Stimulated activated CD8-positive, alpha-beta memory T cell treated with anti-CD3 and anti-CD28 coated beads, Interleukin-15, amount 100 ng/mL, for 1 hour (primary cell): ENCODE measurements around the gene INCENP.

Source experiments
- DNase-seq: peaks from one replicate; pipeline ENCODE4 v3.0.0-alpha.2; 2020; ENCODE audit warnings: low read depth

INCENP gene

DNA sequence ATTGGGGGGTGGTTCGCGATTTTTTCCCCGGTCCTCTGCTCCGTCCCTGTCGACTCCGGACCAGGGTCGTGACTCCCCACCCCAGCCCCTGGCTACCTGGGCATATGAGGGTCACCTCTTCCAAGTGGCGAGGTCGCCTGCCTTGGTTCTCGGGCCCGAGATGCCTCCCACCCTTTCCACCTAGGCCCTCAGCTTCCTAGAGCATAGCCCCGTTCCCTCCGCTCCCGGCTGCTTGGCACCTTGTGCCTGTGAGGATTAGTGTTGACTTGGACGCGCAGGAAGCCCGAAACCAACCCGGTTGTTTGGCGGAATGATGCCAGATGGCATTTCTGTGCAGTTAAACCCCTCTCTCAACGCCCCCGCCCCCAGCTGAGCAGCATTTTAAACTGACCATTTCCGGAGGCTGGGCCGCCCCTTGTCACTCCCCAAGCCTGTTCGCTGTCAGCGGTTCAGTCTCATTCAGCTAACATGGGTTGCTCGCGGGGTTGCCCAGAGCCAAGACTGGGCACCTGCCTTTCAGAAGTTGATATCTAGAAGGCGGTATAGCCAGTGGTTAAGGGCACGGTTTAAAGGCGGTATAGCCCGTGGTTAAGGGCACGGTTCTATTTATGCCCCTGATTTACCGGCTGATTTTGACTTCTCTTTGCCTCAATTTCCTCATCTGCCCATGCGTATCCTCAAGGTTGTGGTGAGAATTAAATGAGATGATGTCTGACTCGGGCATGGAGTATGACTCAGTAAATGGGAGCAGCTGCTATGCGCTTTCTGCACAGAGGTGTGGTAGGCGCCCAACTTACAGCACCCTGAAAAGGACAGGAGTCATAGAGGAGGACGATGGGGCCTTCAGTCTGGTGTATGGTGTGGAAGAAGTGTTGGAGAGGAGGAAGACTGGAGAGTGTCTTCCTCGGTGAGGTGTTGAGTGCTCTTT, 639 bp downstream of the INCENP start:
- no peak for DNase-seq

DNA sequence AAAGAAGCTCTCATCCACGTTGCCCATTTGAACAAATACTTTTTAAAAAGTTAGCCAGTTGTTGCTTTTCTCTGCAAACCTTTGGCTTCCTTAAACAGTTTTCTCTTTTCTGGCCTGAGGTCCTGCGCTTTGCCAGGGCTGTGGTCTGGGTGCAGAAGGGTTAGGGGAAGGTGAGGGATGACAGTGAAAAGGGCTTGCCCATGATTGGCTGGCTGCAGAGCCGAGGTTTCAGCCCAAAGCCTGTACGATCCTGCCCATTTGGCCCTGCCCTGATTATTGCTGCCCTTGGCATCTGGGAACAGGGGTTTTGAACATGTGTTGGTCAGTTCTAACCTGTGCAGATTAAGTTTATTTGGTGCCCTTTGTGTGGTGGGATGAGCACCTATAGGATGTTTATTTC, 1.5 kb downstream of the INCENP start:
- no peak for DNase-seq

GRCh38 chr11:62125881-62126280, 2.1 kb downstream of the INCENP start:
- no peak for DNase-seq

GRCh38 chr11:62127426-62127825, 3.6 kb downstream of the INCENP start:
- DNase-seq: no peak

GRCh38 chr11:62127941-62128770, 4.3 kb downstream of the INCENP start:
- DNase-seq: no peak

DNA sequence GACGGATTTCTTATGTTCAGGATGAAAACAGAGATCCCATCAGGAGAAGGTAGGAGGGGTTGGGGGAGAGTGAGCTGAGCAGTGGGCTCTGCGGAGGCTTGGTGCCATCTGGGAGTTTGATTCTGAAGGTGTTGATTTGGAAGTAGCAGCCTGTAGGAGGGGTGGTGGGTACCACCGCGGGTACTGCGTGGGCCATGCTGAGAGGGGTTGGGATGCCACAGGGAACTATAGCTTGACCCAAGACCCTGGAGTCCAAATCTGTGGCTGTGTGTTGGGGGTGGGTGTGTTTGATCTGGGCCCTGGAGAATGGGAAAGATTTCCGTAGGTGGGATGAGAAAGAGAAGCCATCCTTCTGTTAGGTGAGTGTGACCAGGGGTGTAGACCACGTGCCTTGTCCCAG, 5.0 kb downstream of the INCENP start:
- no peak for DNase-seq

GRCh38 chr11:62129590-62130282, 5.9 kb downstream of the INCENP start:
- no peak for DNase-seq

DNA sequence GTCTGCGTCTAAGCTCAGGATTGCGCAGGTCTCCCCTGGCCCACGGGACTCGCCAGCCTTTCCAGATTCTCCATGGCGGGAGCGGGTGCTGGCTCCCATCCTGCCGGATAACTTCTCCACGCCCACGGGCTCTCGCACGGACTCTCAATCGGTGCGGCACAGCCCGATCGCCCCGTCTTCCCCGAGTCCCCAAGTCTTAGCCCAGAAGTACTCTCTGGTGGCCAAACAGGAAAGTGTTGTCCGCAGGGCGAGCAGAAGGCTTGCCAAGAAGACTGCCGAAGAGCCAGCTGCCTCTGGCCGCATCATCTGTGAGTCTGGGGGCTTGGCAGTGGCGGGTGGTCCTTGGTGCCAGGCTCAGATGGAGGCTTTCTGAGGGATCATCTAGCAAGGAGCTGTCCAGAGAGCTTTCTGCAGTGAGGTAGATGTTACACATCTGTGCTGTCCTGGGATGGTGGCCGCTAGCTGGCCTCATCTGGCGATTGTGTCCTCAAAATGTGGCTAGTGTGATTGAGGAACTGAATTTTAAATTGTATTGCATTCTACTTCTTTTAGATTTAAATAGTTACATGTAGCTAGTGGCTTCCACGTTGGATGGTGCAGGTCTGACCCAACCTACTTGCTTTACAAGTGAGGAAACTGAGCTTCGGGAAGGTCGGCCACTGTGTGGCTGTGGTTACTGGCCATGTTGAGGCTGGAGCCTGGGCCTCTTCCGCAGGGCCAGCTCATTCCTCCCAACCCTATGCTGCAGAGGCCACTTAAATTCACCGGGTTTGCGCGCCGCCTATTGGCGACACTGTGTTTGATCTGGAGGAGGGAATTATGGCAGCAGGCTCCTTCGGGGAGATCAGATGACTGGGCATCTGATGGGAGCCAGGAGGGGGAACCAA, 6.7 kb downstream of the INCENP start:
- DNase-seq: no peak

DNA sequence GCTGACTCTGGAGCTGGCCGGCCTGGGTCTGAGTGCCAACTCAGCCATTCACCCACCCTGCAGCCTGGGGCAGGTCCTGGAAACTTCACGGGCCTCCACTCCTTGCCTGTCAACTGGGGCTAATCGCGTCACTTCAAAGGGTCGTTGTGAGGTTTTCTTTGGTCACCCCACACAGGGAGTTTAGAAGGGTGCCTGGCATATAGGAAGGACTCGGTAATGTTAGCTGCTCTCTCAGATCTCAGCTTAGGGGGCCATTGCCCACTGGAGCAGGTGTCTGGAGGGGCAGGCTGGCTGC, 7.3 kb downstream of the INCENP start:
- no peak for DNase-seq

DNA sequence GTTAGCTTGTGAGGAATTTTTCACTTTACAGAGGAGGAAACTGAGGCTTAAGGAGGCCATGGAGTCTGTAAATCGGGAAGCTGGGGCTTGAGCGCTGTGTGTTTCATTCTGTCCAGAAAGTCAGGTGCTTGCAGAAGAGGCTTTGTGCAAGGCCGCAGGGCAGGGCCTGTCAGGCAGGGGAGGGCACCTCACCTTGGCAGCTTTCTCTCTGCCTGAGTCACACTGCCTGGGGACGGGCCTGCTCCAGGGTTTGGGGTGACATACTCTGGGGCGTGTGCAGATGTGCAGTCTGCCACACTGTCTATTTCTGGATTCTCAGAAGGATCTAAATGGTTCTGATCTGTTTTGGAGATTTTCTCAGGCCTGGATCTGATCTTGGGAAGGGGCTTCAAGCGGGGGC, 8.4 kb downstream of the INCENP start:
- DNase-seq: no peak

DNA sequence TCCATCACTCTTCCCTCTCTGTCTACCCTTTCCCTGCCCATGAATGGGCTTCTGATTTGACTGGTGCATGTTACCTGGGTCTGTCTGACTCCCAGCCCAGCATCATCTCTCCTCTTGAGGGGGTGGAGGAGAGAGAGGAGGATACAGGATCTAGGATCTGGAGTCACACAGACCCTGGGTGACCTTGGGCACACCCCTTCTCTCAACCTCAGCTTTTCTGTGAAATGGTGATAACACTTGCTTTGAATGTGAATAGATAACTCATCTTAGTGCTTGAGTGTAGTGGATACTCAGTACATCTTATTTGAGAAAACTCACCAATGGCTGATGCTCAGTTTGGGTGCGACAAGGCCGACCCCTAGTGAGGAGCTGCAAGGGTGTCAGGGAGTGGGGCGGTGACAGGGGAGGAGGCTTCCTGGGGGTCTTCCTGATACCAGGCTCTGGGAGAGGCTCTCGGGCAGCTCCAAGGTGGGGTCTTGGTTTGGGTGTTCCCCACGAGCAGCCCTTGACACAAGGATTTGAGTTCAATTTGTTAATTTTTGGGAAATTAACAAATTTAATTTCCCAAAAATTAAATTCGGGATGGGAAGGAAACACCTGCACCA, 9.0 kb downstream of the INCENP start:
- no peak for DNase-seq

GRCh38 chr11:62133328-62134065, 9.7 kb downstream of the INCENP start:
- no peak for DNase-seq

DNA sequence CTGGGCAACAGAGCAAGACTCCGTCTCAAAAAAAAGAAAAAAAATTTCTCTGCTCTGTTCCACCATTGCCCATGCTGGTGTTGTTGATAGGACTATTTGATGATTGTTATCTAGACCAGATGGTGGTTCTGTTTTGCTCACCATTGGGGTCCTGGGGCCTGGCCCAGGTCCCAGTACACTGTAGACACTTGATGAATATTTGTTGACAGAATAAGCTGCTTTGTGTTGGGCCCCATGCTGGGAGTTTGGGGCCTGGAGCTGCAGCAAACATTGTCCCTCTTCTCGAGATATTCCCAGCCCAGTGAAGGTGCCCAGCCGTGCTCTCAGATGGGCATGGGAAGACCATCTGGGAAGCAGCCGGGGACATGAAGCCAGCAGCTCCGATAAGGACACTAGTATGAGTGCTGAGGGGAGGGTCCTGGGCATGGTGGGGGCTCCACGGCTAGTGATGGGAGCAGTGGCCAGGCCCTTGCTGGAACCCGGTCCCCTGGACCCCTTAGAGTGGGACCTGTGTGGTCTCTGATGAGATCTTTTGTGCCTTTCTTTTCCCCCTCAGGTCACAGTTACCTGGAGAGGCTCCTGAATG, 13.6 kb downstream of the INCENP start:
- DNase-seq: no peak

- no peak for DNase-seq
These were observed 14.2 kb downstream of the INCENP start for GRCh38 chr11:62137881-62138629.

DNA sequence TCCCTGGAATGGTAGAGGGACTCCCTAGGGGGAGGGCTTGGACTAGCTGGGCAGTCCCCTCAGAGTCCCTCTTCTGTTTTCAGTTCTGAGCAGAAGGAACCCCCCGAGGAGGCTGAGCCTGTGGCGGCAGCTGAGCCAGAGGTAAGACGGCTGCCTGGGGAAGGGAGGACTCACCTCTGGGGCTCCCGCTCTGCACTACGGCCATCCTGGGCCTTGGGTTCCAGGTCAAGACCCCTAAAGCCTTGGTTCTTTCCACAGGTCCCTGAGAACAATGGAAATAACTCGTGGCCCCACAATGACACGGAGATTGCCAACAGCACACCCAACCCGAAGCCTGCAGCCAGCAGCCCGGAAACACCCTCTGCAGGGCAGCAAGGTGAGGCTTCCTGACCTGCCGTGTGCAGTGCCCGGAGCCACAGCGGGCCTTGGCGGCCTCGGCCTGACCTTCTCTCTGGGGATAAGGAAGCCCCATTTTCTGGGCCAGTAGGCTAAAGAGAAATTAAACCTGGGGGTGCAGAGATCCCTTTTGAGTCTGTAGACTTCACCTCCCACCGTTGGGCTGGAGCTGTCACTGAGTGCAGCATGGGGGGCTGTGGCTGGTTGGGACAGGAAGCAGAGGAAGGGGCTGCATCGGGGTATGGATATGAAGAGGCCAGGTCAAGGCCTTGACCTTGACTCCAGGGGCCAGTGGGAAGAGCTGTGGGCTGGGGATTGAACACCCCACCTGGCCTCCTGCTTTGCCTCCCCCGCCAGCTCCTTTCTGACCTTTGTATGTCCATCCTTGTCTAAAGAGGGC, 15.0 kb downstream of the INCENP start:
- no peak for DNase-seq

- no peak for DNase-seq
These were observed 15.9 kb downstream of the INCENP start for GRCh38 chr11:62139526-62140303.

GRCh38 chr11:62140304-62141110, 16.7 kb downstream of the INCENP start:
- no peak for DNase-seq
